Myocyte (in vitro differentiated cells): Measurements from ENCODE around the gene KAZN. TPM values are rescaled to one million over a fixed set of nuclear protein-coding genes. Genes with fewer than 3 reads are reported as not detected.

Experiments
- DNase-seq: peaks from one replicate; pipeline ENCODE4 v3.0.0-alpha.2; 2012; ENCODE audit warnings: low read depth
- total RNA-seq: library from RNA; depleted of rRNA; stranded (reverse); fragments of >200 nt; gene quantifications from 2 replicates; pipeline ENCODE4 v1.2.3, GENCODE V29; 2014

The KAZN gene
- total RNA-seq, 1 donor from 2014 or later = 15.0 TPM

- no peak for DNase-seq
Observed at GRCh38 chr1:14876747-14877146, 278.3 kb downstream of the KAZN start.

- DNase-seq = no peak
Observed at GRCh38 chr1:14877224-14877623, 278.7 kb downstream of the KAZN start.

- DNase-seq = no peak
Observed at GRCh38 chr1:14878124-14878523, 279.6 kb downstream of the KAZN start.

- no peak for DNase-seq
Observed at GRCh38 chr1:14878951-14879350, 280.5 kb downstream of the KAZN start.

- peak; percentile 48 for DNase-seq
Observed at GRCh38 chr1:14880456-14881316, 282.2 kb downstream of the KAZN start.

- no peak for DNase-seq
Observed at GRCh38 chr1:14881775-14882672, 283.5 kb downstream of the KAZN start.

GRCh38 chr1:14884614-14885175 lies 286.2 kb downstream of the KAZN start:
- no peak for DNase-seq

GRCh38 chr1:14887044-14887566 lies 288.6 kb downstream of the KAZN start:
- DNase-seq = no peak

GRCh38 chr1:14887764-14888350 lies 289.4 kb downstream of the KAZN start:
- no peak for DNase-seq

- no peak for DNase-seq
Observed at GRCh38 chr1:14888374-14888773, 289.9 kb downstream of the KAZN start.

GRCh38 chr1:14889825-14890440 lies 291.4 kb downstream of the KAZN start:
- DNase-seq = no peak

GRCh38 chr1:14891991-14892390 lies 293.5 kb downstream of the KAZN start:
- DNase-seq = no peak

- DNase-seq = no peak
Observed at GRCh38 chr1:14894811-14895560, 296.5 kb downstream of the KAZN start.

GRCh38 chr1:14895727-14896126 lies 297.2 kb downstream of the KAZN start:
- DNase-seq = no peak

- no peak for DNase-seq
Observed at GRCh38 chr1:14896381-14897079, 298.0 kb downstream of the KAZN start.

- no peak for DNase-seq
Observed at GRCh38 chr1:14897080-14897449, 298.6 kb downstream of the KAZN start.

- no peak for DNase-seq
Observed at GRCh38 chr1:14897547-14897946, 299.1 kb downstream of the KAZN start.

GRCh38 chr1:14897997-14898645 lies 299.6 kb downstream of the KAZN start:
- DNase-seq = no peak

- no peak for DNase-seq
Observed at GRCh38 chr1:14899686-14900085, 301.2 kb downstream of the KAZN start.
